Endometrium (tissue), 2 donors: ENCODE measurements around the gene WAPL.

Experiments used
- FAIRE-seq: peaks from 2 replicates; lab custom pipeline; 2012; peaks lifted over from hg19 to GRCh38; lab: Jason Lieb, UNC
- donor health status: control.
- donor health status: control.

WAPL gene

DNA sequence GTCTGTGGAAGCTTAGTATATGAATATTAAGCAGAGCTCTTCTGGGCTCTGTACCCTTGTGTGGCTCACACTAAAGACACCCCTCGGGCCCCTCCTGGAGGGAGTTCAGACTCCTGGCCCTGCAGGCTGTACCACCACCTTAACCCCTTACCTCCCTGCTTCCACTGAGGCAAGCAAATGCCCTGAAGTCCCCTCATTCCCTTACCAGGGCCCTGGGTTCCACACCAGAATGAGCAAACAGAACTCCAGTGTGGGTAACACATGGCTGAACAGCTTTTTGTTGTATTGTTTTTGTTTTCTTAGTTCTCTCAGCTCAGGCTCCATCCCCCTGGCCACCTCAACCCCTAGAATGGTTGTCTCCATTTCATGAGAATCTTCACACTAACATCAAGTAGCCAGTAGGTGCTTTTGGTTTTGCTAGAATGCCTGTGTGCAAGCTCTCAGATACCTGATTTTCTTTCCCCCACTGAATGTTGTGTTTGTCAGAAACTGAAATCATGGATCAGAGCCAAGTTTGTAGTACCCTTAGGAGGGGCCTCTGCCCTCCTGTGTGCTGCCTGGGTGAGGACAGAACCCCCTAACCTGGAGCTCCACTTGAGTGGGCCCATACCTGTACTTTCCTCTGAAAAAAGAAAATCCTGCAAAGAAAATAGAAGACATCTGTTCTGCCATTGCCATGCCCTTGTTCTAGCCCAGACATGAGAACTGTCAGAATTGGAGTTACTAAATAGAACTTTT, 2.8 kb upstream of the WAPL start:
- no peak for FAIRE-seq

DNA sequence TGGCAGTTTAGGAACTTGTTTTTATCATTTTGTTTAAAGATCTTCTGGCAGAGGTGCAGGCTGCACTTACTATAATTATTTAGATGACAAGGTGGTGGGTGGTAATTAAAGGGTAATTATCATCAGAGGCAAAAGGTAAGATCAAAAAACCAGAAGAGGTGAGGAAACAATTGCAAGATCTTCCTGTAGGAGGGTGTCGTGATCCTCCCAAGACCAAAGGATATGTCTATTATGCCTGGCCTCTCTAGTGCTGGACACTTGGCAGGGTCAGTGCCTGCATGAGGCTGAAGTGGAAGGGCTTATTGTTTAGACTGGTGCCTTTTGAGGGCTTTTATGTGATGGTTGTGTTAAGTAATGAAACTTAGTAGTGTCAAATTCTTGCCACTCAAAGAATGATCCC, 1.8 kb upstream of the WAPL start:
- no peak for FAIRE-seq

DNA sequence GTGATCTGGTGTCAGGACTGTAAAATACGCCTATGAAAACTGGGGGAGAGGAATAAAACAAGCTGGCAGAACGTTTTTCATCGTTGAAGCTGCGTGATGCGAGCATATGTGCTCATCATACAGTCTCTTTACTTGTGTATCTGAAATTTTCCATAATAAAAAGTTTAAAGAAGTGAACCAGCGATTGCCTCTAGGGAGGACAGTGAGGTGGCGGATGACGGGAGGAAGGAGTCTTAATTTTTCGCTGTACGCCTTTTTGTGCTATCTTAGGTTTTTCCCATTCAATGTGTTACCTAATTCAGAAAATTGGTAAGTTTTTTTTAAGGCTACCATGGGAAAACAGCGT, 891 bp upstream of the WAPL start:
- no peak for FAIRE-seq

DNA sequence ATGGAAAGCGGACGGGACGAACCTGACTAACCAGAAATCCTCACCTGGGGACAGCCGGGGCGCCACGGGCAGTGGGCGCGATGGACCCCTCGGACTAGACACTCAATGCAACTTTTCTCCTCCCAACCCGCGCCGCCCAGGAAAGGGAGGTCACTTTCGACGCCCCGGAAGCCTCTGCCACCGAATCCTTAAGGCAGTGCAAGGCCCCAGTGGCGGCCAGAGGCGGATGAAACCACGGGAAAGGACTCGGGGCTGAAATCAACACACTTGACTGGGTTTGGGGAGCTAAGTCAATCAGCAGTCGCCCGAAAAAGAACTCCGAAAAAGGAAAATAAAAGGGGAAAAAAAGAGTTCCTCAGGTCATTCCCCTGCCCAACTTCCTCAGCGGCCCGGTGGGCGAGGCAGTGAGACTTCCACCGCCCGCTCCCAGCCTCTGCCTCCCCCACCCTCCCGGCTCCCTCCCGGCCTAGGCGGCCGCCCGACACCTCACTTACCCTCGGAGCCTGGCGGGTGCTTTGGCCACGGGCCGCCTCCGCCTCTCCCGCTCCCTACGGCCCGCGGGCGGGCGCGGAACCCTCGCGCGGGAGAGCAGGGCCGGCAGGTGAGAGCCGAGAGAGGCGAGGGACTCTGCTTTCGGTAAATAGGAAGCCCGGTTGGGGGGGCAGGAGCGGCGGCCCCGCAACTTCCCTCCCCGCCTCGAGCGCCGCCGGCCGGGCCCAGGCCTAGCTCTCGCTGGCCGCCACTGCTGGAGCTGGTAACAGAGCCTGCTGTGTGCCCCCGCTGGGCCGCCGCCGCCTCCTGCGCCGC, 518 bp downstream of the WAPL start:
- FAIRE-seq: no peak

DNA sequence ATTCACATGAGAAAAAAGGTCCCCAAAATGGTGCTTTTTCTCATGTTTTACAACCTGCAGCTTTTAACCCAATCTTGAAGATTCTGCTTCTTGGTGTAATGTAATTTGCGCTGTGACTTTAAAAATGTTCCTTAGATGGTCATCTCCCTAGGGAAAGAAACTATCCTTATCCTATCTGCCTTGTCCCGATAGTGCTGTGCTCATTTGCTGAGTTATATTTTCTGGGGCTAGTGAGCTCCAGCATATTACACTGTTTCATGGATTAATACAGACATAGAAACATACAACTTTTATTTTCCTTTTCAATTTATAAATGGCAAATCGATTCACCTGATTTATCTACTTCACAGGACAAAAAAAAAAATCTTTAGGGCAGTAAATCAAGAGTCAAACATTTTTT, 2.8 kb downstream of the WAPL start:
- no peak for FAIRE-seq

DNA sequence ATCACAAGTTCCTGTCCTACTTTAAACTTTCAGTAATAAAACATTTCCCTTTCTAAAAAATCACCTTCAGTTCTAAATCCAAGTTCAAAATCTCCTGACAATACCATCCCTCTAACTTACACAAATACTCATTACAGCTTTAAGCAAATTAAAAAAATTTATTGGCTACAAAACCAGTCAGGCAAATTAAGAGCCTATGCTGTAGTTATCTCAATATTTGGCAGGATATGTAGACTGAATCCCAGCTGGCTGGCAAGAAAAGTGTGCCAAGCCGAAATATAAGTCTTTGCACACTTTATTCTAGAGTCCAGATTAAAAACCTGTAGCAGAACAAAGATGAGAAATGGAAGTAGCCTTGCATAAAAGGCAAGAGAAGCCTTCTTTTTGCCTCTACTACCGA, 9.5 kb downstream of the WAPL start:
- FAIRE-seq: no peak

DNA sequence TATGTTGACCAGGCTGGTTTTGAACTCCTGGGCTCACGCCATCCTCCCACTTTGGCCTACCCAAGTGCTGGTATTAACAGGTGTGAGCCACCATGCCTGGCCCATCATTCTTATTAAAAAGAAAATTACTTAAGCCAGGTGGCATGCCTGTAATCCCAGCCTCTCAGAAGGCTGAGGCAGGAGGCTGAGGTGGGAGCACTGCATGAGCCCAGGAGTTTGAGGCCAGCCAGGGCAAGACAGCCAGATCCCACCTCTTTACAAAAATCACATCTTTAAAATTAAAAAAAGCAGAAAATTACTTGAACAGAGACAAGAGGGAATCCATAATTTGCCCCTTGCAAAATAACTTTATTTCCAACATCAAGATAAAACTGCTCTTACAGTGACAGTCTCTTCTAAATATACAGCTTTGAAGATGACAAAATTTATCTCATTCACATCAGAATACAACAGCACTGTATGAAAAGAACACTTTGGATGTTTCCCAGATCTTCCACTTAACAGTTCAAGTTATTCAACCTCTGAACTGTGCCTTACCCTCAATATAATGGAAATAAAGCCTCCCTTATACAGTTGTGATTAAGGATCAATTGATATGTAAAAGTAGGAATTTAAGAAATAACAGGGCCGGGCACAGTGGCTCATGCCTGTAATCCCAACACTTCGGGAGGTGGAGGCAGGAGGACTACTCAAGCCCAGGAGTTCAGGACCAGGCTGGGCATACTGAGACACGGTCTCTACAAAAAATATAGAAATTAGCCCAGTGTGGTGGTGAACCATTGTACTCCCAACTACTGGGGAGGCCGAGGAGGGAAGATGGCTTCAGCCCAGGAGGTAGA, 10.3 kb downstream of the WAPL start:
- no peak for FAIRE-seq

DNA sequence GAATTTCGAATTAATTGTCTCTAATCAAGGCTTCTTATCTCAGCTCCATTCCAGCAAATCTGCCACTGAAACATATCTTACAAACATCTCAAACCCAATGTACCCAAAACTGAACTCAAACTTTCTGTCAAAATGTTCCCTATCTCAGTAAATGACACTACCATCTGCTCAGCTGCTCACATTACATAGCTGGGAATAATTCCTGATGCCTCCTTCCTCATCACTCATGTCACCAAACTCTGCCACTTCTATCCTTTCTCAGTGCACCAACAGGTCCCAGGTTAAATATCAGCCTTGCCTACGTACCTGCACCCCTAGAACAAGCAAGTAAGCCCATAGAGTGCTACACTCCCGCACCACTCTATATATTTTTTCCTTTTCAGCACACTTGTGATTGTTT, 12.4 kb downstream of the WAPL start:
- FAIRE-seq: no peak

DNA sequence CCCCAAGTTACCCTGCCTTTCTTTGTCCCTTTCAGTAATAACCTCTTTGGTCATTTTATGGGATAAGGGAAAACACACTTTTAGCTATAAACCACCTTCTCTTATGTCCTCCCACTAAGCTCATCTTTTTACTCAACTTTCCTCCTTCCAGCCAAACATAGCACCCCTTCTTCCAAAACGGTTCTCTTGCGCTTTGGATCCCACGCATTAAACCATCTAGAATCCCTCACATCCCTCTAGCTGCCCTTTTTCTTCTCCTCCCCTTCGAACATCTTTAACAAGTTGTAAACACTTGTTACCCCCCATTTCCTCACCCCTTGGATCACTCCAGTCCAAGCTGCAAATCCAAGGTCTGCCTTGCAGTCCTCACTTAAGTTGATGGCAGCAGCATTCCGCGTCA, 13.4 kb downstream of the WAPL start:
- FAIRE-seq: no peak

DNA sequence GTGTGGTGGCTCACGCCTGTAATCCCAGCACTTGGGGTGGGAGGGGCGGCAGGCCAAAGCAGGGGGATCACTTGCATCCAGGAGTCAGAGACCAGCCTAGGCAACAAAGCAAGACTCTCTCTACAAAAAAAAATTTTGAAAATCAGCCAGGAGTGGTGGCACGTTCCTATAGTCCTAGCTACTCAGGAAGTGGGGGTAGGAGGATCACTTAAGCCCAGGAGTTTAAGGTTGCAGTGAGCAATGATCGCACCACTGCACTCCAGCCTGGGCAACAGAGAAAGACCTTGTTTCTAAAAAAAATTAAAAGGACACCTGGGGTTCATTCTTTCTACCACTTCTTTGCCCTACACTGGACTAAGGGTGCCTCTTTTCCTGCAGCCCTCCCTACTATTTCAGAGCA, 15.1 kb downstream of the WAPL start:
- FAIRE-seq: no peak

DNA sequence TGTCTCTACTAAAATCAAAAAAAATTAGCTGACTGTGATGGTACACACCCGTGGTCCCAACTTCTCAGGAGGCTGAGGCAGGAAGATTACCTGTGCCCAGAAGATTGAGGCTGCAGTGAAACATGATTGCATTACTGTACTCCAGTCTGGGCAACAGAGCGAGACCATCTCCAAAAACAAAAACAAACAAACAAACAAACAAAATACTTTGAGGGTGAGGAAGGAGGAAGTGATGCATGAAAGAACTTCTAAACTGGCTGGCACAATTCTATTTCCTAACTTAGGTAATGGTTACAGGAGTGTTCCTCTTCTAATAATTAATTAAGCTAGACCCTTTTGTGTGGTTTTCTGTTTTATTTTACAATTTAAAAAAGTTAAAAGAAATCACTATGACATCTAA, 15.5 kb downstream of the WAPL start:
- no peak for FAIRE-seq

DNA sequence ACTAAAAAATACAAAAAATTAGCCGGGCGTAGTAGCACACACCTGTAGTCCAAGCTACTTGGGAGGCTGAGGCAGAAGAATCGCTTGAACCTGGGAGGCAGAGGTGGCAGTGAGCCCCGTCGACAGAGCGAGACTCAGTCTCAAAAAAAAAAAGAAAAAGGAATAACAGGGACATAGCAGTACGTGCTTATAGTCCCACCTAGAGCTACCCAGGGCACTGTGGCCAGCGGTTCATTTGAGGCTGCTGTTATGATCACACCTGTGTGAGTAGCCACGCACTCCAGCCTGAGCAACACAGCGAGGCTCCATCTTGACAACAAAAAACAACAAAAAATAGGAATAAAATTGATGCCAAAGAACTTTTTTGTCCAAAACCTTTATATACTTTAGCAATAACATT, 17.1 kb downstream of the WAPL start:
- FAIRE-seq: no peak

DNA sequence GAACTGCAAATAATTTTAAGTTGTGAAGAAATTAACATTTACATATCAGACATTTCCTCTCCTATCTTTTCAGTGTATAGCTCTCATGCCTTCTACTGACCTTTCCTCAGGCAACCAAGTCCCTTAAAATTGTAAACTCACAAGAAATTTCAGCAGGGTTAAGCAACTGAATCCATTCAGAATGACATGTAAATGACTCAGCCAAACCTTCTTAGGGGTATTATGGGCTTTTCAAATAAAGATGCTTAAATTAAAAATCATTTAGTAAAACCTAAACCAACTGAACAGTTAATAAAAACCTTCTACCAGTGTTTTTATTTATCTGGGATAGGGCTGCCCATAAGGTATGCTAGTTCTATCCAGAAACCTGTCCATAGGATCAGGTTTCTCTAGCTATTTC, 20.7 kb downstream of the WAPL start:
- FAIRE-seq: no peak

DNA sequence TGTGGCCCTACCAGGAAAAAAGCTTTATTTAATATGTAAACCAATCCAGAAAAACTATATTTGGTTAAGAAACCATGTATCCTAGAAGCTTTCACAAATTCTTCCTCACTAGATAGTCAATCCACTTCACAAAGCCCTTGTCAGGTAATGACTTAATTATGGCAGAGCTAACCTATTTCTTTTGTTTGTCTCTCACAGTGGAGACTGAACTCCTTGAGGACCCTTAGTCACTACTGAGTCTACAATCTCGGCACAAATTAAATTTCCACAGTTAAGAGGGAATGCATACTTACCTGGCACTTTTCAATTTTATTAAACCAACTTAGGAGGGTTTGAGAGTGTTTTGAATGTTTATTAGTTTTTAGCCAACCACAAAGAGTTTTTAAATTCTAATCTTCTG, 23.0 kb downstream of the WAPL start:
- no peak for FAIRE-seq

DNA sequence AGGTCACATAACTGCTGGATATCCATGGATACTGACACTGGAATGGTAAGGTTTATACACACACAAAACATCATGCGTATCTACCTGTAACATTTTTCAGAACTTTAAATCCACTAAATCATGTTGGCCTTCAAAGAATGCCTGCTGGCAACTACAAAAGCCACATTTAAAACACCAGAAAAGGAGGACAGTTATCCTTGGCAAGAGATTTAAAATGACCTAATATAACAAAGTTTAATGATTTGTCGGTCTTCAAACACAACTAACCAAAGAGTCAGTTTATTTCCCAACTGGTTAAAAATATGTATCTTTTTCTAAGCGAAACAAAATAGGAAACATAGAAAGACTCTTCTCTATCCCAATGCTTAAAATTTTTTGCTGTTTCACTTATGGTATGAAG, 24.0 kb downstream of the WAPL start:
- no peak for FAIRE-seq

DNA sequence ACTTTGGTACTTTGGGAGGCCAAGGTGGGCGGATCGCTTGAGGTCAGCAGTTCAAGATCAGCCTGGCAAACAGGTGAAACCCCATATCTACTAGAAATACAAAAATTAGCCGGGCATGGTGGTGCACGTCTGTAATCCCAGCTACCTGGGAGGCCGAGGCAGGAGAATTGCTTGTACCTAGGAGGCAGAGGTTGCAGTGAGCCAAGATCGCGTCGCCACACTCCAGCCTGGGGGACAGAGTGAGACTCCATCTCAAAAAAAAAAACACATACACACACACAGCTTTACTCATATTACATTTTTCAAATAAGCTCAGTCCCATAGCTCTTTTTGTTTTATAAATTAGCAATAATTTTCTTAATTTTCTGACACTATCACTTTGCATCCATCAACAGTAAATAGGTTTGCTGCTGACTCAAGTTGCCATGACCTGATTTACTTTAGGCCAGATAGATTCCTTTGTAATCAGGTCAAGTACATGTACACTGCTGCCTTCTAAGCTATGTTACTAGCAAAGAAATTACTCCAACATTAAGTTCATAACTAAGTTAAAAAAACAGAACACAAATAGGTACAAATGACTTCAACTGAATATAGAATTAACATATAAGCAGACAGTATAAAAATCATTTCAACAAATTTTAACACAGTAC, 31.5 kb downstream of the WAPL start:
- no peak for FAIRE-seq

DNA sequence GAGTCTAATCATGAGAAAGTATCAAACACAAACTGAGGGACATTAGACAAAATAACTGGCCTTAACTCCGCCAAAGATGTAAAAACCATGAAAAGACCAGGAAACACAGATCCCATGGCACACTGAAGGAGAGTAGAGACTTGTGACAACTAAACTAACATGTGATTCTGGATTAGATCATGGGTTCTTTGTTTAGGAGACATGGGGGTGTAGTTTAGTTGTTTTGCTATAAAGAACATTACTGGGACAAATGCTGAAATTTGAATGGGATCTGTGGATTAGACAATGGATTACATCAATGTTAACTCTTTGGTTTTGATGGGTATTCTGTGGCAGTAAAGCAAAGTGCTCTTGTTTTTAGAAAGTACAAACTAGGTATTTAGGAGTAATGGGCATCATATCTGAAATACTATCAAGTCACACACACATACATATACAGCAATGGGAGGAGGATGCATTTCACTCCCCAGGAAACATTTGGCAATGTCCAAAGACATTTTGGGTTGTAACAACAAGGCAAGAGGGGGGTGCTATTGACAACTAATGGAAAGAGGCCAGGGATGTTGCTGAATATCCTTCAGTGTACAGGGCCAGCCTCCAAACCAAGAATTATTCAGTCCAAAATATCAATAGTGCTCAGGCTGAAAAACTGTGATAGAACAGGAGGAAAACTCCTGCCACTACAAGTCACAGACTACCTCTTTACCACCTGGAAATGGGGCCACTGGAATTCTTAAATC, 32.4 kb downstream of the WAPL start:
- FAIRE-seq: no peak

DNA sequence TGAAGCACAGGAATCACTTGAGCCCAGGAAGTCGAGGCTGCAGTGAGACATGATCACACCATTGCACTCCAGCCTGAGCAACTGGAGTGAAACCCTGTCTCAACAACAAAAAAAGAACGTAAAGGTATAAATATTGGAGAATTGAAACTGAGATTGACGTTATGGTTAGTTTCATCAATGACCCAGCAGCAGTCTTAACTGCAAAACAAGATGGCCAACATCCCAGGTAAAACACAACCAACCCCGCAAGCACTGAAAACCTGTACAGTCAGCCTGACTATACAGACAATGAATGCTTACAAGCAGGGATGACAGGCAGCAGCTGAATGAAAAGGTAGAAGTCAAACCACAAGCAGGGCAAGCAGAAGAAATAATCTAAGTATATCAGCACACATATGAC, 34.7 kb downstream of the WAPL start:
- FAIRE-seq: no peak

DNA sequence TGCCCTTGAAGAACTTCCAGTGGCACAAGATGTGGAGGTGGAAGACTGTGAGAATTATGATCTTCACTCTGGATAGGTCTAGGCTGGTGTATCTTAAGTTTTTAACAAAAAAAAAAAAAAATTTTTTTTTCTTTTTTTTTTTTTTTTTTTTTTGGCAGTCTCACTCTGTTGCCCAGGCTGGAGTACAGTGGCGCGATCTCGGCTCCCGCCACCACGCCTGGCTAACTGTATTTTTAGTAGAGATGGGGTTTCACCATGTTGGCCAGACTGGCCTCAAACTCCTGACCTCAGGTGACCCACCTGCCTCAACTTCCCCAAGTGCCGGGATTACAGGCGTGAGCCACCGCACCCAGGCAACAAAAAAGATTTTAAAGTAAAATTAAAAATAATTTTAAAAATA, 37.9 kb downstream of the WAPL start:
- no peak for FAIRE-seq

DNA sequence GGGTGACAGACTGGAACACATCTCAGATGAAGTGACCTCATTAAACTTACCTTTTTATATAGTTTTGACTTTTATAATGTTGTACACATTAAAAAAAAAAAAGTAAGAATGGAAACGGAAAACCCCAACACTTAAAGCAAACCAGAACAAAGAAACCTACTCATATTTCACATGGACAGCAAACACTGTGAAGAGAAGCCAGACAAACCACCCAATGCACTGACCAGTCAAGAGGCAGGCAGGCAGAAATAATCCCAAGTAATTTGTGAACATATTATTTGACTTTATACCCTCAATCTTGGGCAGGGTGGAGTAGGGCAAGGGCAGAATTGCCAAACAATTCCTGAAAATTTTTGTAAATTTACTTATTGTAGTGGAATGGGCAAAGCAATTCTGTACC, 39.8 kb downstream of the WAPL start:
- peak; percentile 37 for FAIRE-seq

DNA sequence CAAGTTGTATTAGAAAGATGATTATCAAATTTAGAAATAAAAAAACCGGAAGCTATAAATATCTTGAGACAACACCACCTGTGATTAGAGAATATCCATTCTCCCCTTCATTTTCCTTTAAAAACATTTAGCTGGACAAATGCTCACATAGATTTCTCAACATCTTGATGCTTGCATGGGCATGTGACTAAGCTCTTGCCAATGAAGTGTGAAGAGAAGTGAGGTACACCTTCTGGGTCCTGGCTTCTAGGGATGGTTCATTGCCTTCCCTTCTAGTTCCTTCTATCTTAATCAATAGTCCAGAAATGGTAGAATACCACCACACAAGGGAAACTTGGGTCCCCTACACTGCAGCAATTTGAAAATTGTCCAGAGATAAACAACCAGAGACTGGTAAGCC, 41.0 kb downstream of the WAPL start:
- FAIRE-seq: no peak

DNA sequence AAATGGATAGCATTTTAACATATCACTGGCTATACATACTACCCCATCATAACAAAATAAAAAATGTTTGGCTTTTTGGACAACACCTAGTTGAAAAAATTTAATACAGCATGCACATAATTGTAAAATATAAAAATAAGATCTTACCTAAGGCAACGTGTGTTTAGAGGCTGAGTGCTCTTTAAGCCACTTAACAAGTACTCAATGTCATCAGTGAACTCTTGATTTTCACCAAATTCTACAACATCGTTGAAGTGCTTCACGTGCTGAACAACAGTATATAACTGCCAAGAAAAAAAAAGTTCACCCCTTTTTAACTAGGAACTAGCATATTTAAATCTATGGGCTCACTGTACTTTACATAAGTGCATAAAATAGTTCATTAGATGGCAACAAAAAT, 49.5 kb downstream of the WAPL start:
- FAIRE-seq: no peak
